C1 segment of cervical spinal cord (tissue), 14 donors: Measurements from ENCODE around the gene HOXC10.

Experiments
- DNase-seq, 14 donors: peaks; one replicate each; lab custom pipeline; 2025; lab: John Stamatoyannopoulos, UW

HOXC10 gene

DNA sequence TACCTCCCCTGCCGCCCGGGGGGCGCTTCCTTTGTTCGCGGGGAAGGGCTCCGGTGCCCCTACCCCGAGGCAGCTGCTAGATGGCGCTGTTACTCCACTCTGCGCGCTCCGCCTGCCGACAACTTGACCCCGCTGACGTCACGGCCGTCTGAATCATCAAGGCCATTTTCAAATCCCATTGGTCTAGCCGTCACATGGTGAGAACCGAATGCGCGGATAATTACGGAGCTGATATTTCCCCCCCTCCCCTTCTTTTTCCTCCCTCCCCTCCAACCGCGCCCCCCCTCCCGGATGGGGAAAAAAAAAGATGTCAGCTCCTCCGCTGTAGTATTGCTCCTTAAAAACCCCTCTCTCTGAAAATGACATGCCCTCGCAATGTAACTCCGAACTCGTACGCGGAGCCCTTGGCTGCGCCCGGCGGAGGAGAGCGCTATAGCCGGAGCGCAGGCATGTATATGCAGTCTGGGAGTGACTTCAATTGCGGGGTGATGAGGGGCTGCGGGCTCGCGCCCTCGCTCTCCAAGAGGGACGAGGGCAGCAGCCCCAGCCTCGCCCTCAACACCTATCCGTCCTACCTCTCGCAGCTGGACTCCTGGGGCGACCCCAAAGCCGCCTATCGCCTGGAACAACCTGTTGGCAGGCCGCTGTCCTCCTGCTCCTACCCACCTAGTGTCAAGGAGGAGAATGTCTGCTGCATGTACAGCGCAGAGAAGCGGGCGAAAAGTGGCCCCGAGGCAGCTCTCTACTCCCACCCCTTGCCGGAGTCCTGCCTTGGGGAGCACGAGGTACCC lies at the start of gene HOXC10:
Gene HOXC10 (plus strand): TSS at position 246 of the 791 bp plus-strand sequence. CDS start 114 bp downstream, at position 360.
- peak in 10 of 14 donors; percentile 5 to 70 (median 41) for DNase-seq

DNA sequence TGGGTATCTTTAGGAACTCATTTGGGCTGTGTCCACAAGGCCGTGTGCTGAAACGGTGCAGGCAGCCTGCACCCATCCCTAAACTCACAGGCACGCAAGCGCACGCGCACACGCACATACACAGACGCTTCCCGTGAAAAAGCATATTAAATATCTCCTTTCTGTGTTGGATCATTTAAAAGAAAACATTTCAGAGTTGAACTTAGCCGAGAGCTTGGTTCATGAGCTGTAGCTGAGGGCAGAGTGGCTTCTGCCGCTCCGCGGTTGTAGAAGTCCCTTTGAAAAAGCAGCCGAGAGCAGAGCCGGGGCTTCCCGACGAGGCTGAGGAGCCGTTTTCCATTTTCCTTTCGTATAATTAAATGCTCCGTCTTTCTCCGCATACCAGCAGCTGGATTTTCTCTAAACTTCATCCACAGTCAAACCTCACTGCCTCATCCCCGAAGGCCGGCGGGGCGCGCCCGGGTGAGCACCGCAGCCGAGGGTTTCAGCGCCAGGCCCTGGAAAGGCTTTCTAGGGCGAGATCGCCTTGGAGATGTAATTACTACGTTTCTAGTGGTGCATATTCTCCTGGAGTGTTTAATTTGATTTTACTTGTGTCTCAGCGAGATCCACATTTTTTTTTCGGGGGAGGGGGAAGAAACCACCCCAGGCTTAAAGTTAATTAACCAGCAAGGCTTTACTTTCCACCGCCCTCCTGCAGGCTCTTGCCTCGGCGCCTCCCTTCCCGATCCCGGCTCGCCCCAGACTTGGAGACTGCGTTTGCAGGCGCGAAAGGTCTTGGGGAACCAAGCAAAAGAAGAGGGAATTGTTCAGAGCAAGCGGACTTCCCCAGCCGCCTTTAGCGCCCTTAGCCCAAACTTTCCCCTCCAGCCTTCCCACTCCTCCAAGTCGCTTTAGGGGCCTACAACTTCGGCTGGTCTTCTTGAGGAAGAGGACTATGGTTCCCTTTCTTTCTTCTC lies 49.3 kb upstream of the HOXC10 start:
- DNase-seq: no peak

DNA sequence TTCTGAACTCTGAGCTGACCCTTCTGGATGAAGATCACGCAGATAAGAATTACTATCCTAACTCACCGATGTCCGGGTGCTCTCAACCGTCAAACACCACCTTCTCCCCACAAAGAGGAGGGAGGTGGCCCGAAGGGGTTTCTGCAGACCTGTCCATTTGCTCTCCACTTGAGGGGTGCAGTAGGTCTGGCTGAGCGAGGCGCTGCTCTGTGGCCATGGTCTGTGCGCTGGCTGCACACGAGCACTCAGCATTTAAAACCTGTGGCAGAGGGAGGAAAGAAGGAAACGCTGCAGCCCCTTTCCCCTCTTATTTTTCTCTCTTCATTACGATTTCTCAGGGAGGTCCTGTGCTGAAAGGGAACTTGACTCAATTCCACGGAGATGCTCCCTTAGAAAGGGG lies 47.8 kb upstream of the HOXC10 start:
- no peak for DNase-seq

DNA sequence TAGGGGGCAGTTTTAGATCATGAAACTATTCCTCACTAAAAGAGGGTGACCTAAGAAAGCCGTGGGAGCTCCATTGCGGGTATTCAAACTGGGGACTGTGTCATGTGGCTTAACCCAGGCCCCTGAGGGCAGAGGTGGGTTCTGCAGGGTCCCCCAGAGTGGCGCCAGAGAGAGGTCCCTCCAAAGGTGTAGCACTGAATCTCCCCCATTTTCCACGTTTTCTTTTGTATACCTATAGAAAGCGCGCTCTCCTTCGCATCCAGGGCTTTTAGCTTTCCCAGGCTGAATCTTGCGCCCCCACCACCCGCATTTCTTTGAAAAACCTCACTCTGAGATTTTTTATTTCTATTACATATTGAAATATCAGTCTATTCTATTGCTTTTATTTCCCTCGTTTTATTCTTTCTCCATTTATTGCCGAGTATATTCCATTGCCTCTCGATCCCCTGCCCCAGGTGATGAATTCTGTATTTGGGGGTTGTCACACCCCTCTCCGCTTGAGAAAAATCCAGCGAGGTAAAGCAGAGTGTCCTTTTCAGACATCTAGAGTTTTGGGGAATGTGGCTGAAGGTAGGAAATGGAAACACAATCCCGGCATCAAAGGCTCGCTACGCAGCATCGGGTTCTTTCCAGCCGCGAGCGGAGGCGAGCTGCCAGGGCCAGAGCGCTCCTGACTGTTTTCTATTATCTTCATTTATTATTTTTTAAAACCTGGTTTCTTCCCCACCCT lies 47.2 kb upstream of the HOXC10 start:
- no peak for DNase-seq

DNA sequence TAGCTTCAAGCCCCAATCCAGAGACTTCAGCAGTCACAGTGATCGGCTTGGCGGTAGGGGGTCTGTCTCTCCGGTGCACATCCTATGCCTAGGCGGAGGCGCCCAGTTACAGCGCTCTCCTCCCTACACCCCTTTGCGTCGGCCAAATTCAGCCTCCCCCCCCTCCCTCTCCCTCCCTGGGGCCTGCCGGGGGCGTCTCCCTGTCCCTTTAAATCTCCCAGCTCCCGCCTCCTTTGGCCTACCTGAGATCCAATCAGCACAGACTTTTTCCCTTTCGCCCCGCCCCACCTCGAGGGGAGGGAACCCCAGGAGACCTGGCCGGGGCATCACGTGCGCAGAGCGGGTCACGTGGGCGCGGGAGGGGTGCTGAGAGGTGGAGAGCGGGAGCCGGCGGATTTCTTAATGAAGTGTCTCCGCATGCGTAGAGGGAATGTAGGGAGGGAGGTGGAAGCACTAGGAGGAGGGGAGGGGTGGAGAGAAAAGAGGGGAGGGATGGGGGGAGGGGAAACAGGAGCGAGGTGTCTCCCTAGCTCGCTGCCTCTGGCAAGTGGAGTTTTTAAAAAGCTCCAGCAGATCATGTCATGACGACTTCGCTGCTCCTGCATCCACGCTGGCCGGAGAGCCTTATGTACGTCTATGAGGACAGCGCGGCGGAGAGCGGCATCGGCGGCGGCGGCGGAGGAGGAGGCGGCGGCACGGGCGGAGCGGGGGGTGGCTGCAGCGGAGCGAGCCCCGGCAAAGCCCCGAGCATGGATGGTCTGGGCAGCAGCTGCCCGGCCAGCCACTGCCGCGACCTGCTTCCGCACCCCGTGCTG lies 46.4 kb upstream of the HOXC10 start, which contains the start of gene HOXC13:
Gene HOXC13 (plus strand): TSS at position 506 of the 815 bp plus-strand sequence. CDS start 76 bp downstream, at position 582.
- DNase-seq: peak in 1 of 14 donors; percentile 6

DNA sequence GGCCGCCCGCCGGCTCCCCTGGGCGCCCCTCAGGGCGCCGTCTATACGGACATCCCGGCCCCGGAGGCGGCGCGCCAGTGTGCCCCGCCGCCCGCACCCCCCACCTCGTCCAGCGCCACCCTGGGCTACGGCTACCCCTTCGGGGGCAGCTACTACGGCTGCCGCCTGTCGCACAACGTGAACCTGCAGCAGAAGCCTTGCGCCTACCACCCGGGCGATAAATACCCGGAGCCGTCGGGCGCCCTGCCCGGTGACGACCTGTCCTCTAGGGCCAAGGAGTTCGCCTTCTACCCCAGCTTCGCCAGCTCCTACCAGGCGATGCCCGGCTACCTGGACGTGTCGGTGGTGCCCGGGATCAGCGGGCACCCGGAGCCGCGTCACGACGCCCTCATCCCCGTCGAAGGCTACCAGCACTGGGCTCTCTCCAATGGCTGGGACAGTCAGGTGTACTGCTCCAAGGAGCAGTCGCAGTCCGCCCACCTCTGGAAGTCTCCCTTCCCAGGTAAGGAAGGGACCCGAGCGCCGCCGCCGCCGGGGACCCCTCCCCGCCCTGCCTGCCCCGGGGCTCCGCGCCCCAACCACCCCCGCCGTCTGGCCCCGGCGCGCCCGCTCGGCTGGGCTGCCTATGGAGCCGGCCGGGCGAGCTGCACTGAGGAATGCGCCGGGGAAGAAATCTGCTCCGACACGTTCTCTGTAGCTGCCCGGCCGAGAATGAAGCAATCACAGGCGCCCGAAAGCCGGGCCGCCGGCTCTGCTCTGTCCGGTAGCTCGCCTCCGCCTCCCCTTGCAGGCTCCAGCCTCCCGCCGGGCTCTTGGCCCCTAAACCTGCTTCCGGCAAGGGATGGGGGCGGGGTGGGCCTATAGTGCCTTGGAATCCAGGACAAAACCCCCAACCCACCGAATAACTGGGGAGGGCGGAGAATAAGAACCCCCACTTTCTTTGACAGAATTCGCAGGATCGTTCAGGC lies 45.5 kb upstream of the HOXC10 start:
- DNase-seq: no peak

DNA sequence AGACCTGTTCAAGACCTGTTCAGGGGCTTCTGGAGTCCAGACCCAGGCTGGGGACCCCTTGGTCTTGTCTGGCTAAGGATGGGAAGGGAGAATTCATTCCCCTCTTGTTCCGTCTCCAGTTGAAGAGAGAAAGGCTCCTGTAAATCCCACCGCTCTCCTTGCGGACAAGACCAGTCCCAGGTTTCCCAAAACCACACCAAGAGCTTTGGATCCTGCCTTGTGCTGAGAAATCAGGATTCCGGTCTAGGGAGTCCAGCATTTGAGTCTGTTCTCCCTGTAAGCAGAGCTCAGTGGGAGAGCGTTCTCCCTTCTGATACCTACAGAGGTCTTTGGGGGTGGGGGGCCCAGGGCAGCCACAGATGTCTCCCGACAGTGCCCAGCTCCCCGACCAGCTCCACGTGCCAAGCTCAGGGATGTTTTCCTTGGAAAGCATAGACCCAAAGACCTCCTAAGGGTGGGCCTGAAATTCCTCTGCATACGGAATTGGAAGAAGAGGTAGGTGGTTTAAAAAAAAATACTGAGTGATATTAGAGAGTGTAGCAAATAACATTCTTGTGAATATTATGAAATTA lies 44.4 kb upstream of the HOXC10 start:
- DNase-seq: no peak

DNA sequence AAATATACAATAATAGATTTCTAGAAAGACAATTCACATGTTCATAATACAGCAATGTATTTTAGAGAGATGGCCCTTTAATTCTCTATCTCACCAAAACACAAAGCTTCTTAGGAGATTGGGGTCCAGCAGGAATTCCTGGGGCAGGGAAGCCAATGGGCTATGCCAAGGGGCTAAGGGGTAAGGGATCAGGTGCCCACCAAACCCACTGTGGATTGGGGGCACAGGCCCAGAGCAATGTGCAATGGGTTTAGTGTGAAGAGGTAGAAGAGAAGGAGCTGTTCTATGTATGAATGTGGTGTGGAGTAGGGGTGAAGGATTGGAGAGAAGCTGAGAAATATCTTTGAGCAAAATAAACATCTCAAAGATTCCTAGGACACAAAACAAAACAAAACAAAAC lies 43.8 kb upstream of the HOXC10 start:
- DNase-seq: no peak

DNA sequence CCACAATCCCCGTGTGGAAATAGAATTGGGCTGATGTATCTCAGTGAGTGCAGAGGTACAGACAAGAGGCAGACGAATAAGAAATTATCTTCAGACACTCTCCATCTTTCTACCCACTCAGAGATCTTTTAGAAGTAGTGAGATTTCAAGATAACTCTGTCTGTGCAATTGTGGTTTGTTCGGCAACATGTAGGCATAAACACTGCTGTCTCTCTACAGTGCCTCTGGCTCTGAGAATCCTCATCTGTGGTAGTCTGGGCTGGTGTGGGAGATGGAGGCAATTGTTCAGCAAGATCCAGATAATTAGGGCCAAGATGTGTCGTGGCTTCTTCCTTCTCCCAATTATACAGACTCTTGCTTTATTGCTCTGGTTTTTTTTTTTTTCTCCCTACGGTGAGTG lies 43.2 kb upstream of the HOXC10 start:
- no peak for DNase-seq

DNA sequence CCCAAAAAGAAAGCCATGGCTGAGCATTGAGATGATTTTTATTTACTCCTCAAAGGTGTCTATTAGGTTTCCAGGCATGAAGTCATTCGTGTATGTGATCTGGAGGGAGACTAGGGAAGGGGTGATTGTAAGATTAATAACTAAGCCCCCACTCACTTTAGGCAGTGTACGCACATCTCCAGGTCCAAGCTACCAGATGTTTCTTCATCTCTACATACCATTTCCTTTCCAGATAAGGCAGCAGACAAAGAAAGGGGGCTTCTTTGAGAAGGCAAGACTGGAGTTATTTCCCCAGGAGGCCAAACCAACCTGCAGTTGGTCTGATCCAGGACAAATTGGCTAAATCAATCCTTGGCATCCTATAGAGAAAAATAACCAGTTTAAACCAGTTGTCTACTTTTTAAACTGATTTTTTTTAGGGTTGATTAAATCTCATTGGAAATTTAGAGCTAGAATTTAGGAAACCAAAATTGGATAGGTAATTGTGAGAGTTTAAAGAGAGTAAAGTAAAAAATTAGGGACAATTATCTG lies 42.4 kb upstream of the HOXC10 start:
- DNase-seq: no peak

DNA sequence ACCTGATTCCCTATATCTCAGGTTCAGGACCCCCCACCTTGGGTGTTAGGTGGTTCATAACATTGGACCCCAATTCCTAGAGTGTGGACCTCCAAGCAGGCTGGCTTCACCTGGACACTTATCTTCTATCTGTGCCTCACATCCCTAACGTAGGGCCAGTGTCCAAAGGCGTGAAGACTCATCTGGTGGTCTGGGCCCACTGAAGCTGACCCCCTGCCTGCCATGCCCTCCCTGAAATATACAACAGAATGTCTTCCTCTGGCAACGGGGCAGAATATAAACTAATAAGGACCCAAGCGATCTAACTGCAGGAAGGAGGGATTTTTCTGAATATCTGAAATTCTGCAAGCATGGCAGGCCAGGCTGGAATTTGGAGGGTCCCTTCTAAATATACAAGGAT lies 40.7 kb upstream of the HOXC10 start:
- no peak for DNase-seq

DNA sequence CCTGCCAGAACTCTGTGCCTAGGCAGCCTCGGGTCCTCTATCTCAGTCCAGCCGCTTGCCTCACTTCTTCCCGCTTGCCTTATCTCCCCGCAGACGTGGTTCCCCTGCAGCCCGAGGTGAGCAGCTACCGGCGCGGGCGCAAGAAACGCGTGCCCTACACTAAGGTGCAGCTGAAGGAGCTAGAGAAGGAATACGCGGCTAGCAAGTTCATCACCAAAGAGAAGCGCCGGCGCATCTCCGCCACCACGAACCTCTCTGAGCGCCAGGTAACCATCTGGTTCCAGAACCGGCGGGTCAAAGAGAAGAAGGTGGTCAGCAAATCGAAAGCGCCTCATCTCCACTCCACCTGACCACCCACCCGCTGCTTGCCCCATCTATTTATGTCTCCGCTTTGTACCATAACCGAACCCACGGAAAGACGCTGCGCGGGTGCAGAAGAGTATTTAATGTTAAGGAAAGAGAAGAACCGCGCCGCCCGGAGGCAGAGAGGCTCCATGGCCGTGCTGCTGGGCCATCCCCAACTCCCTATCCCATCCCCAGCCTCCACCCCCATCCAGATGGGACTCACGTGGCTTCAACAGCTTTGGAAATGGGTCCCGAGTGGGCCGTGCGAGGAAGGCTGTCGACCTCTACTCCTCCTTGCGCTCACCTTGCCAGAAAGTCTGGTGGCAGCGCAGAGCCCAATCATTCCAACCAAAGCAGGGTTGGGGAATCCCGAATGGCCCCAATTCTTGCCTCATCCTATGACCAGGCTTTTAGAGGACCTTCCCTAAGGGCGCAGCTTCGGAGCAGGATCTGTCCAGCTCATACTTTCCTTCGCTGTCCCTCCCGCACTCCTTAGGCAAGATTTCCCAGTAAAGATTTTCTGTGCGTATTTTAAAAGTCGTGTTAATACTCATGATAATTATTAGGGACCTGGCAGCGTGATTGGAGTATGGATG lies 39.8 kb upstream of the HOXC10 start:
- no peak for DNase-seq

DNA sequence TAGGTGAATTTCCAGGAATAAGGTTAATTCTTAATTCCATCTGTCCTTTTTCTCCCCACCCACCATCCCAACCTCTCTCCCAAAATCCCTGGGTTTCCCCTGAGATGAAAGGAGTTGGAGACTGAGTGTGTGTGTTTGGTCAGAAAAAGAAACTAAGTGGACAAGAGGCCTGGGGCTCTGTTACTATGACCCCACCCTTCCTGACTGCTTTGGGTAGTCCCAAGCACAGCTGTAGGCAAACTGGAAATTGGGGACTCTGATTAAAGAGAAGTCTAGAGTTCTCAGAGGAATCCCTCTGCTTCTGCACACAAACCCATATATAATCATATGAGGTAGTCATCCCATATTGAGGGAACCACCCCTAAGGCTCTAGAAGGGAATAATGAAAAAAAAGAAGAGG lies 37.2 kb upstream of the HOXC10 start:
- no peak for DNase-seq

DNA sequence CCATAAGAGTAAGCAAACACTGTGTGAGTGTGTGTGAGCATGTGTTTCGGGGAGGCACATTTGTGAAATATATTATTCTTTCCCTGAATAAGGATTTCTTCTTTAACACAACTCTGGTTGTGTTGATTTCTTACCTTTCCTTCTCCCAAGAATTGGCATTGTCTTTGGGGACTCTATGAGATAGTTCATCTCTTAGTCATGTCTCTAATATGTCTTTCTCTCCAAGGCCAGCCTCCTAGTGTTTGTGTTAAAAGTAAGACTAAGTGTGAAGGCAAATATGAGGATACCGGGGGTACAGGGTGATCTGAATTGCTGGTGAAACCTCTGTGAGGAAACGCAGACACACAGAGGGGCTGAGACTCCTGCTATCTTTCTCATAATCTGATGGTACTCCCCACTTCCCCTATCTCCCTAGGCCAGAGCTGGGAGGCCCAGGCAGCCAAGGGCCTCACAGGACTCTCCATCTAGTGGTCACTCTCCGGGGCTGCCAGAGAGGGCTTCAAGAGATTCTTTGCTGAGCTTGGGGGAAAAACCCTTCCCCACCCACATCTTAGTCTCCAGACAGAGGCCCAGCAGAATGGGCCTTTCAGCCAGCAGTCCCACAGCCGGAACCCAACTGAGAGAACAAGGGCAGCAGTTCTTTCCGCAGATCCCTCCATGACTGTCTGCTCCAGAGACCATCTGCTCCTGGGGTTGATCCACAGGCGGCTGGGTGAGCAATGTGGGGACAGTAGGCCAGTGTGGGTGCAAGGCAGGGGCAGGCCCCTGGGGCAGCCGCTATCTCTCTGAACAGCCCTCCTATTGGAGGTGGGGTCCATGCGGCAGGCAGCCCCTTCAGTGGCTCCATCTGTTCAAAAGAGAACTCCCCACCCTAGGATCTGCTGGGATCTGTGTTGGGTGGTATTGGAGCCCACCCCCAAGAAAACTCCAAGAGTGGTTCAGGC lies 36.0 kb upstream of the HOXC10 start:
- no peak for DNase-seq

DNA sequence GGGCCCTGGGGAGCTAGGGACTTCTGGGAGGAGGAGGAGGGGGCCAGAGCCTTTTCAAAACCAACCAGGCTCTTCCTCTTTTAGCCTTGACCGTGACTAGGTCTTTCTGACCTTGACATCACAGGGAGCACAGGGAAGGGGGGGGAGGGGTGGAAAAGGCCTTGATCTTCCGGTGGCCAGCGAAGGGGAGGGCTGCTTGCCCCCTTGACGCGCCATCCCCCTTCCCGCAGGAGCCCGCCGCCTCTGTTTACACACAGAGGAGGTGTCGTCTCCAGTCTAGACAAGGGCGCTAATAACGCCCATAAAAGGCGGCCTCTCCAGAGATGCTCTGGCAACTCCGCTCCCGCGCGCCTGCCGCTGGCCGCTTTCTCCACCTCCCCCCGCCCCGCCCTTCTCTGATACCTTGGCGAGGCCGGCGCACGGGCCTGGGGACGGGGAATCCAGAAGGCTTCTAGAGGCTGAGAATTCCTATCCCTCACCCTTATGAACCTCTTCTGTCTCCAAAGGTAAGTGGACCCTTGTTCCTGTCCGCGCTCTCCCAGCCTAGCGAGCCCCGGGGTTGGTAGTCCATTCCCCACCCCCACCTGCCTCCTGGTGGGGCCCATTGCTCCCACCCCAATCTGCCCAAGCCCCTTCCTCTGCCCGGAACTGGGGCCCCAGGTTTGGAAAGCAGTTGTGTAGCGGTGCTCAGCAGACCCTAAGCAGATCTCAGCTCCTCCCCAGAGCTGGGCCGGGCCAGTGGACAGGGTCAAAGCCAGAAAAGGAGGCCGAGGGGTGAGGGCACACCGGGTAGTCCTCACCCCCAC lies 35.1 kb upstream of the HOXC10 start:
- no peak for DNase-seq

DNA sequence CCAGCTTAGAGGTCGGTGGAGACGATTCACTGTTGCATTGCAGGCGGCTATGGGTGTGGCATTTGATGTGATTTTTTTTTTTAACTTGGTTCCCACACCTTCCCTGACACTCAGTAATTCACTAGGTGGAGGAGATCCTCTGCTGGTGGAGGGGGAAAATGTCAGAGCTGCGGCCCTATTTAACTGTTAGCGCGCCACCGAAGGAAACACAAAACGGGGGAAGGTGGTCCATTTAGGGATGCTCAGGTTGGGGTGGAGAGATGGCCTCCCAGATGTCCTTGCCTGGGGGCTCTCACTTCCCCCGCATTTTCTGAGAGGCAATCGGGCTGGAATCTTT lies 34.5 kb upstream of the HOXC10 start:
- DNase-seq: no peak
